H1 (cell line): Measurements from ENCODE around the gene LY6G6F. TPM values are rescaled to one million over a fixed set of nuclear protein-coding genes. Genes with fewer than 3 reads are reported as not detected.

Experiments
- ATF3 ChIP-seq: IDR thresholded peaks from 2 replicates; pipeline ENCODE4 v1.6.1; 2011; ENCODE audit warnings: low read depth, mild to moderate bottlenecking, low read length; ENCODE audit not compliant: insufficient read depth
- CBX8 ChIP-seq: fragments of 300-800, 300-1000 bp; sonication (generic); IDR thresholded peaks from 2 replicates; pipeline ENCODE4 v1.7.1; 2016; ENCODE audit warnings: low read depth, low read length, borderline replicate concordance
- EZH2 ChIP-seq: fragments of 200-600 bp; sonication (generic); IDR thresholded peaks from 2 replicates; pipeline ENCODE4 v1.7.1; 2012; ENCODE audit warnings: low read depth, mild to moderate bottlenecking, moderate library complexity, low read length, inconsistent platforms; ENCODE audit not compliant: severe bottlenecking
- HDAC2 ChIP-seq, 2 experiments: fragments of 300-600 bp in 1 of 2; sonication (generic) in 1 of 2; IDR thresholded peaks; 2 replicates each; pipeline ENCODE4 v1.6.1; 2011 to 2012; ENCODE audit warnings: low read depth in 2 of 2, low read length in 2 of 2, mild to moderate bottlenecking in 2 of 2, moderate library complexity in 2 of 2, borderline replicate concordance in 1 of 2, inconsistent platforms in 1 of 2
- KDM5A ChIP-seq: fragments of 200-600 bp; IDR thresholded peaks from 2 replicates; pipeline ENCODE4 v1.7.1; 2012; ENCODE audit warnings: mild to moderate bottlenecking, low read length, inconsistent platforms, mixed read lengths
- NANOG ChIP-seq: IDR thresholded peaks from 2 replicates; pipeline ENCODE4 v1.6.1; 2011; ENCODE audit warnings: low read length, low read depth, mild to moderate bottlenecking, inconsistent platforms; ENCODE audit not compliant: insufficient read depth, poor library complexity, severe bottlenecking
- POLR2A ChIP-seq, 2 experiments: IDR thresholded peaks; 1 replicate in 1 of 2; 2 replicates in 1 of 2; pipeline ENCODE4 v1.6.1; 2011; ENCODE audit warnings: low read depth in 2 of 2, low read length in 2 of 2, mild to moderate bottlenecking in 2 of 2; ENCODE audit errors: control extremely low read depth in 1 of 2
- SIN3A ChIP-seq, 2 experiments: IDR thresholded peaks in 1 of 2; conservative IDR thresholded peaks in 1 of 2; 2 replicates each; pipeline ENCODE4 v1.6.1; 2011 to 2012; ENCODE audit warnings: low read length in 2 of 2, improper control_type of control experiment in 1 of 2, low read depth in 1 of 2, mild to moderate bottlenecking in 1 of 2
- SRF ChIP-seq: IDR thresholded peaks from 2 replicates; pipeline ENCODE4 v1.6.1; 2011; ENCODE audit warnings: mild to moderate bottlenecking, low read depth, low read length, moderate library complexity
- polyA plus RNA-seq, 7 experiments: library from polyadenylated mRNA; depleted of rRNA in 3 of 7; stranded (reverse) in 5 of 7; unstranded in 2 of 7; fragments of >200 nt in 5 of 7; fragments of 200-250 nt in 2 of 7; gene quantifications; 1 replicate in 5 of 7; 2 replicates in 1 of 7; 4 replicates in 1 of 7; pipeline versions ENCODE4 v1.2.1 to v1.2.3, GENCODE V29; 2011 to 2013; ENCODE audit warnings: missing spikeins in 2 of 7, mixed read lengths in 2 of 7
- total RNA-seq: library from RNA; stranded (reverse); fragmentation: NEBNext Ultra II Directional; extraction: Animal tissue kit (Norgen Biotek cat#: 25700); gene quantifications from 2 replicates; pipeline ENCODE4 v1.2.1, GENCODE V29; 2021

The LY6G6F gene
- total and polyA plus RNA-seq, 2 of the 8 experiments (the other 6 are each of a cell fraction or from before 2014, with no cell fraction given), result not detected

GRCh38 chr6:31739639-31740396 lies 33.2 kb downstream of the LY6G6F start, which contains the start of gene MSH5 (continued):
- peak in 1 of 2 experiments; percentile 86; a peak in 1 of 4 replicates for TF ChIP-seq HDAC2 (IDR thresholded peaks at IDR 0.05; ENCODE audit: borderline replicate concordance in 1 of 2, low read depth in 2 of 2, low read length in 2 of 2)
- no peak for TF ChIP-seq SRF
- TF ChIP-seq SIN3A (conservative IDR thresholded peaks at IDR 0.05 in 1 of 2, IDR thresholded peaks at IDR 0.05 in 1 of 2; ENCODE audit: low read depth in 1 of 2, low read length in 2 of 2), result 0 out of 4 replicates have a peak, but pooled peaks of 1 of the 2 experiments have one; percentile 42
- no peak for TF ChIP-seq KDM5A
- TF ChIP-seq NANOG, result peak; percentile 49
- peak in 1 of 2 experiments; percentile 90; a peak in 2 of 3 replicates for TF ChIP-seq POLR2A (IDR thresholded peaks at IDR 0.05; ENCODE audit: control extremely low read depth in 1 of 2, low read depth in 2 of 2, low read length in 2 of 2)
- TF ChIP-seq CBX8, result no peak
- TF ChIP-seq EZH2, result no peak
- TF ChIP-seq ATF3, result no peak
- TF ChIP-seq, all 59 proteins: peak for 25
